CD4-positive, alpha-beta T cell treated with Interferon alpha-2 for 1 hour (primary cell): ENCODE measurements around the gene ZBTB20.

Experiments
- DNase-seq, 2 donors: peaks; one replicate each; pipeline ENCODE4 v3.0.0-alpha.2; 2020 to 2022

ZBTB20 gene

GRCh38 chr3:115007966-115008365 lies 139.1 kb downstream of the ZBTB20 start:
- DNase-seq: no peak

DNA sequence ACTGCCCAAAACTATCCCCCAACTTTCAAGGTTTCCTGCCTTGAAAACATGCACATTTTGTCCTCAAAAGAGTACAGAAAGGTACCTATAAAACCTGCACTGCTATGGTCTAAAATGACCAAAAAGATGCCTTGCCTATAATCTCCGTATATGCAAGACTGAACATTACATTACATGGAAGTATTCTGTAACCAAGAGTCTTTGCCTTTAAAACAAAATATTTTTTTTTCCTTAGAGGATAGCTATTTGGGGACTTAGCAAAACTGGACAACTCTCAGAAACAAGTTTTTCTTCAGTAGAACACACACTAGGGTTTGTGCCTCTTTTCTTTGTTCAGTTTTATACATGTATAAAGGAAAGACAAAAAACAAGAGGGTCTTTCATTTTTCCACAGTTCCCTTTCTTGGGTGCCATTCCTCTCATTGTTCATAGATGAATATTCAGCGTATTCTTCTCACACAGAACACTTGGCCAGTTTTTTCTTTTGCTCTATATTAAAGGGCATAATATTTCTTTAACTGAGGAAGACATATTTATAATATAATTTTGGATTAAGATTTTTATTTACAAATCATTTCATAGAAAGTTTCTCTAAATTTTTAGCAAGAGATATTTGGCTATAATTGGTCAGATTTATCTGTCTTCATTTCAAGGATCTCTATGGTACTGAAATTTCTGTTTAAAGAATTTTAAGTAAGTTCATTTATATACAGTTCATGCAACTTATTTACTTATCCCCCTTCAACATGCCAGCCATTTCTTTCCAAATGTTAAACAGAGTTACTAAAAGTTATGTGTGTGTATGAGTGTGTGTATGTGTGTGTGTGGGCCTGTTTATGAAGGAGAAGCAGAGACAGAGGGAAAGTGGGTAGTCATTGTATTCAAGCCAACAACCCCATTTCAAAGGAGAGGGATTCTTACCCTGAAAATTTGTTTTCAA lies 142.6 kb downstream of the ZBTB20 start:
- DNase-seq: no peak

DNA sequence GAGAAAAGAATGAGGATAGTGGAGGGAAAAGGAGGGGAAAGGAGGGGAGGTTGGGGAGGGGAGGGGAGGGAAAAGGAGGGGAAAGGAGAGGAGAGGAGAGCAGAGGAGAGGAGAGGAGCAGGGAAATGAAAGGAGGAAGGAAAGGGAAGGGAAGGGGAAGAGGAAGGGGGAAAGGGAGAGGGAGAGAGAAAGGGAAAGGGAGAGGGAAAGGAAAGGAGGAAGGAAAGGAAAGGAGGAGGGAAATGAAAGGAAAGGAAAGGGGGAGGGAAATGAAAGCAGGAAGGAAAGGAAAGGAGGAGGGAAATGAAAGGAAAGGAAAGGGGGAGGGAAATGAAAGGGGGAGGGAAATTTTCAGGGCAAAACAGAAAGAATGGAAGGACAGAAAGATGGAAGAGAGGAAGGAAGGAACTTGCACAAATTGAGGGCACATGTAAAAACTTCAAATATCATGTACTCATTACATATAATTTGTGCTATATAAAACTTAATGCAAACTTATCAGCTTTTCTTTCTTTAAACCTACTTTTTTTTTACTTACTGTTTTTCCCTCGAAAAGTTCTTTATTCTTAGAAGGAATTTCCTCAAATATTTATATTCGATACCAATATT lies 148.0 kb downstream of the ZBTB20 start:
- no peak for DNase-seq

GRCh38 chr3:114994554-114995341 lies 152.3 kb downstream of the ZBTB20 start:
- DNase-seq: peak in 1 of 2 donors; percentile 1

DNA sequence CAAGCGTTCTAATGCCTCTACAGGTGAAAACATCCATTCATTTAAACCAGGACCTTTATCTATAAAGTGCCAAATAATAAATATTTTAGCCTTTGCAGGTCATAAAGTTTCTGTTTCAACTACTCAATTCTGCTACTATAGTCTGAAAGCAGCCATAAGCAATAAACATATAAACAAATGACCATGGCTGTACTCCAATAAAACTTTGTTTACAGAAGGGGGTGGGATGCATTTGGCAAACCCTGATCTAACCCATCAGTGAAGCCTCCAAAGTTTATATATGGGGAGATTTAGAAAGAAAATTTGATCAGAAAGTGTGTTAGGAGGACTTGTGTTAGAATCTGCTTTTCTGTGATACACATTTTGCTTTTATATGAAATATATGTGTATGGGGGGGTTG lies 161.3 kb downstream of the ZBTB20 start:
- DNase-seq: no peak

GRCh38 chr3:114983248-114983647 lies 163.8 kb downstream of the ZBTB20 start:
- no peak for DNase-seq

DNA sequence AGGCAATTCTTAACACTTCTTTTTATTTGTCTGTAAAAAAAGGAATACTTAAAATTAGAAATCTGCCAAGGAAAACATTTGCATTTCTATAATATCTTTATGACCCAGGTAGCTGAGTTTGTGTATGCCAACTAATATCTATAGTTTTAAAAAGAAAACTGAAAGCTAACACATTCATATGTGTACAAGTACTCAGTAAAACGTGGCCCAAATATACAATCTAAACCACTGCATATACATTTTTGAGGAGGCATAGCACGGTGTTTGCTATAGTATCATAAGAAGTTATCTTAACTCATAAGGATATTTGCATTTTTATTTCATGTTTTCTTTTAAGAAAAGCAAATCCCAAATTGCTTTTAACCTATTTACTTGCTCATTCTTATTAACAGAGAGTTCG lies 172.7 kb downstream of the ZBTB20 start:
- DNase-seq: no peak

GRCh38 chr3:114973536-114973935 lies 173.6 kb downstream of the ZBTB20 start:
- DNase-seq: no peak

DNA sequence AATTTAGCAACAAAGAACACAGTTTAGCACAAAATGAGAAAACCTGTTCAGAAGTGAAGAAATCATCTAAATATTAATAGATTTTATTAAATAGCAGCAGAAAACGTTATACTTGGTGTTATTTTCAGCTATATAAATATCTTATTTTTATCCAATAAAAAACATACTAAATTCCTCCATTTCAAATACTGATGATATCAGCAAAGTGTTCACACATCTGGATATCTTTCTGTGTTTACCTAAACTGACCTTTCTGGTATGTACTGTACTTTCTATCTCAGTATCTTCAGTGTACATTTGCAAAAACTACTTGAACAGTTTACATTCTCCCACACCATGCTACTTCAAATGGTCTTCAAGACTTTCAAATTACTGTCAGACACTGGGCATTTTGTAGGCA lies 179.9 kb downstream of the ZBTB20 start:
- no peak for DNase-seq

DNA sequence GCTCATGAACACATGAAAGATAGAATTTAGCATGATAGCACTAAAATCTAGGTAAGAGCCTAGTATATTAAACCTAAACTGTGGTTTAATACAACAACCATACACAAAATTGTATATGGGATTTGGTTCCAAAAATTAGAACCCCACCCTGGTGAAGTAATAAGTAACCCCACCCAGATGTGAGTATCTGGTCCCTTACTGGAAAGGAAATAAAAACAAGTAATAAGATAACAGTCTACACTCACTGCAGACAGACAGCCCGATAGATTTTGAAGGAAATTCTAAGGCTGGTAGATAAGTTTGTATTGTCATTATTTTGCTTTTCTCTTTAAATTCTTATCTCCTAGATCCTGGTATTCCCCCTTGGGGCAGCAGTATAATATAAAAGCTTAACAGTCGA lies 184.9 kb downstream of the ZBTB20 start:
- DNase-seq: no peak

DNA sequence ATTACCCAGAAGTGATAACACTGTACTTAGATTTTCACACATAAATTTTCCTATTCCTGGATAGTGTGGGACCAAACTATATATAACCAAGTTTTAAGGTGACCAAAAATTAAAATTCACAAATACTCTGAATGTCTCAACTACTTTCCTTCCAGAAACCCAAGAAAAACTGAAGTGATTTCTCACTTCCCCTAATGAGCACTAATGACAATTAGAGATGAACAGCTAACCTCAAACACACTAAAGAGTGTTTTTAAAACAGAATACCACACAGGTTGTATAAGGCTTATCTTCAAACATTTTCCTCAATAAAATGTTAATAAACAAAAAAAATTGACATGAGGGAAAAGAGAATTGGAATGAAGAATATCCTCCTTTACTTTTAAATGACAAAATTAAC lies 188.2 kb downstream of the ZBTB20 start:
- no peak for DNase-seq

DNA sequence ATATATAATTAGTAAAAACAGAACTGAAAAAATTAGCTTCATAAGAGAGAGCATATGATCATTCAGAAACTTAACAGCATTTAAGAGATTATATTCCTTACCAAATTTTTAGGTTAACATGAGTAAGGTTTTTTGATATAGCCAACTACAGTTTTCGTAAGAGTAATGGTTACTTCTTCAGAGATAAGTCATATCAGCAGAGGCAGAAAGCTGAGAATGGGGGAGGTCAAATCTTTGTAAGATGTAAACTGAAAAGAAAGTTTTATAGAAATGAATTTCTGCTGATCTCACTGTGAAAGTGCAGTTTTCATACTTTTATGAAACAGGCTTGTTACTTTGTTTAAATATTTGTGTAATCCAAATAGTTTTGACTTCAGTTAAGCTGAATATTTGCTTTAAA lies 193.3 kb downstream of the ZBTB20 start:
- DNase-seq: no peak

DNA sequence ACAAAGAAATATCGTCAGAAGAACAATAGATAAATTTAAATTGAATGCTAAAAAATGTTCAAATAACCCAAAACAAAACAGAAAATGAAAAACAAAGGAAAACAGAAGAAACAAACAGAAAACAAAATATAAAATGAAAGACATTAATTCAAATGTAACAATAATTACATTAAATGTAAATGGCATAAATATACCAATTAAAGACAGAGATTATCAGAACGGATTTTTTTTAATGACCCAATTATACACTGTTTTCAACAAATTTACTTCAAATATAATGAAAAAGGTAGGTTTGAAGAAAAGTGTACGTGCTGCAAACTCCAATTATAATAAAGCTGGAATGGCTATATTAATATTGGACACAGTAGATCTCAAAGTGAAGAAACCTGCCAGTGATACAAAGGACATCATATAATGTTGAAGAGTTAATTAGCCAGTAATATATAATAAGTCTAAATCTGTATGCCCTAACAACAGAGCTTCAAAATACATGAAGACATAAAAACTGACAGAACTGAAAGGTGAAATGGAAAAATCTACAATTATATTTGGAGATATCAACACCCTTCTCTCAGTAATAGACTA lies 193.8 kb downstream of the ZBTB20 start:
- DNase-seq: no peak

GRCh38 chr3:114942773-114943172 lies 204.3 kb downstream of the ZBTB20 start:
- DNase-seq: no peak

DNA sequence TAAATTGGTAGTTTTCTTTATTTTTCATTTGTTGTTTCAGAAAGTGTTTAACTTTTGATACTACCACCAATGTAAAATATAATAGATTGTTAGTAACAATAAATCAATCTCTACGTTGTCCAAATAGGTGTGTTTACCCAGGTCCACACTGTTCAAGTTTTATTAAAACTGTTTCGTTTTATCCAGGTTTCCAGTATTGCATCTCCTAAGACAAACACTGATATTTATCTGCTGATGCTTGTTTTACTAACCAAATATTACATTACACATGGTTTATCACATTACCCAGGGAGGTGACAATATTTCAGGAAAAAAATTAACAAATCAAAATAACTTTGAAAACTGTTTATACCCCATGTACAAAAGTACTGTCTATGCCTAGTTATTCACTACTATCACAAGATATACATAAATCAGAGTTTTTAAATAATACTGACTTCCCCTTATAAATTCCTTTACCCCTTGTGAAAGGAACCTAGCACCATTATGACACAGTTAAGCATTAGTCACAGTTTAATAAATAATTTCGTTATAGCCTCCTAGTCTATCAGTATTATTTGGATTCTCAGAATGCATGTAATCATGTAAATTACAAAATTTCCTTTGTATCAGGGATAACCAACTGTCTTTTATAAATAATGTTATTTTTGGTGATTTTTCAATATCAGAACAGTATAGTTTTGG lies 205.3 kb downstream of the ZBTB20 start:
- DNase-seq: no peak

- DNase-seq: no peak
These were observed 207.2 kb downstream of the ZBTB20 start for GRCh38 chr3:114939920-114940319.

- no peak for DNase-seq
These were observed 213.7 kb downstream of the ZBTB20 start for GRCh38 chr3:114933407-114933806.

DNA sequence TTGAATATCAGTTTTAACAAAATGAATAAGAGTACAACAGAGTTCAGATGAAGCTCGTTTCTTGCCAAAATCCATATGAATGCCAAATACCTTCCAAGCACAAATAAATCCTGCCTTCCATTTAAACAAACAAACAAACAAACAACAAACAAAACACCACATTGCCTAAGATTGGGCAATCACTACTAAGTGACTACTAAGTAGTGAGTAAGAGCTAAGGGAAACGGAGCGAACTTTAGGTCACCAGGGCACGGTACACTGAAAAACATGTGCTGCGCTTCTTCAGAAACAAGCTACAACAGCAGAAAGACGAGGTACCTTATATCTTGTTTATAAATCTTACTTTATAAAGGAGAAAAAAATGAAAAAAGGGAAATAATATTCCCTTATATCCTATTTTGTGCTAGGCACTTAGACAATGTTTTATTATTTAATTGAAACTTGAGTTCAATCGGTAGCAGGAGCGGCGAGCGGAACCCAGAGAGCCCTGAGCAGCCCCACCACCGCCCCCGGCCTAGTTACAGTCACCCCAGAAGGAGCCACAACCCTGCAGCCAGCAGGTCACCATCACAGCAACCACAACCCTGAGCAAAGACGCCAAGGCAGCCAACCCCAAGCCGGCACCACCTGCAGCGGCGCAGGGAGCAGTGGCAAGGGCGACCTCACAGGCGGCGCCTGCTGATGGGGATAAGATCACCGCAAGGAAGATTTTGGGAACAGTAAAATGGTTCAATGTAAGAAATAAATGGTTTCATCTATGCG lies 216.9 kb downstream of the ZBTB20 start:
- DNase-seq: no peak

DNA sequence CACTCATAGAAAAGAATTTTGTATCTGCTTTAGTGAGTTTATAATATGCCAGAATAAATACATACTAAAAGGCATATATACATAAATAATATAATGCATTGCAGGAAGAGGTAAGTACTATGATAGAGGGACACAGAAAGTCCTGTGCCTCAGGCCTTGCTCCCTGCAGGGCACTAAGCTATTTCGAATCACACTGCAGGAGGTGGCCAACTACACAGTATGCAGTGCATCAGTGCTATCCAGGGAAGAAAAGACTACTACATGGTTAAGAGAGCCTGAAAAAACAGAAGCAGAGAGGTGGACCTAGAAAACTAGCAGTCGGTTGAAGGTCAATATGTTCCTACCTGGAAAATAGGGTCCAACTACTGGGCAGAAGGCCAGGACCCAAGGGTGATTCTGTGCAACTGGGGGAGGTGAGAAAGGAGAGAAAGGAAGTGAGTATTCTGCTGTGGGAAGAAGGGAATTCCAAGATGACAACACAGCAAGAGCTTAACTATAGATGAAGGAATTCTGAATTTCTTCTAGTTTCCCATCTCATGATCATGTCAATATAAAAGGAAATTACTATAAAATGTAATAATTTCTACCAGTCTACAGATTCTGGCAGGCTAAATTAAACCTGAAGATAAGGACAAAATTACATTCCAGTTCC lies 218.0 kb downstream of the ZBTB20 start:
- no peak for DNase-seq

DNA sequence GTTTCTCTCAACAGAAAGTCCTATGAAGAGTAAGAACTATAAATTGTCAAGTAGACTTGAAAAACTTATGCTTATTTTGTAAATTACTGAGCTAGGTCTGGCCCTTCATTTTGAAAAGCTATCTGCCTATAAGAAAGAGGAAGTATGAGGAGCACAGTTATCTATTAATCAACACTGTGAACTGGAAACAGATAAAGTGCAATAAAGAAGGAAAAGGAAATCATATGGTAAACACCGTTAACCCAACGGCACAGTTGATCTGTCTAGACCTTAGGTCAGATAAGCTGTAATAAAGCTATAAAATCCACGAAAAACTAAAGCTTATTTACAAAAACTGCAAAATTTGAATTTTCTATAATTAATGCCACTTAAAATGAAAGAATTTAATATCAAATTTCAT lies 242.5 kb downstream of the ZBTB20 start:
- DNase-seq: no peak

DNA sequence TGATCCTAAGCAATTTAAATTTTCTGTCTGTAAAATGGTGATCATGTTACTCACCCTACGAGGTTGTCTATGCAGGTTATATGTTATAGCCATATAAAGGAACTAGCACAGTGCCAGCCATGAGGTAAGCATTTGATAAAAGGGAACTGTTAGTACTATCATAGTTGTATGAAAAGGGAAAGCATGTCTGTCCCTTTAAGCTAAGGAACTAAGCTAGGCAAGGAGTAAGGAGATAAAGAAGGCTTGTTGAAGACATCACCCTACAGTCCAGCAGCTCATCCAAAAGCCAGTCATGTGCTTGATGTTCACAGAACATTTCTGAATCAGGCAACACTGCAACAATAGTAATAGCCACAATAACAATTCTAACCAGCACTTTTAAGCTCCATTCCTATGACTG lies 243.9 kb downstream of the ZBTB20 start:
- no peak for DNase-seq
